Brain microvascular endothelial cell (primary cell): ENCODE data around the gene MARF1.
"Not testable (repeated sequence)": the region's sequence is repeated elsewhere in the genome, so short reads cannot be mapped to it uniquely, and the experiment has no call there.

Source experiments
- DNase-seq: peaks from one replicate; pipeline ENCODE4 v3.0.0-alpha.2; 2020
- H3K27ac ChIP-seq: fragments of 250-450 bp; sonication (Bioruptor Pico); 2 replicates; pipeline ENCODE4 v1.5.1; 2020; ENCODE audit warnings: mild to moderate bottlenecking, moderate library complexity
- H3K27me3 ChIP-seq: fragments of 250-450 bp; sonication (Bioruptor Pico); replicated peaks from 2 replicates; pipeline ENCODE4 v1.5.1; 2020; ENCODE audit warnings: mild to moderate bottlenecking
- H3K36me3 ChIP-seq: fragments of 250-450 bp; sonication (Bioruptor Pico); replicated peaks from 2 replicates; pipeline ENCODE4 v1.5.1; 2020; ENCODE audit warnings: mild to moderate bottlenecking
- H3K4me3 ChIP-seq: 2 replicates; pipeline ENCODE4 v1.5.1; 2011; ENCODE audit warnings: low read depth, mild to moderate bottlenecking, control low read depth, low read length, moderate library complexity
- in situ Hi-C: cut with HindIII; loops from 2 replicates; pipeline ENCODE4 v1.10.0; 2017; ENCODE audit warnings: low sequenced_read_pairs, low pct_ligation_motif_present
- TF ChIP-seq, protein P1 (sequence below): IDR thresholded peaks from 2 replicates; pipeline ENCODE4 v1.5.1; 2011; ENCODE audit warnings: low read depth, mild to moderate bottlenecking, moderate library complexity, low read length, control low read depth, inconsistent platforms; ENCODE audit errors: missing control alignments

MARF1 gene

GRCh38 chr16:15607700-15608396, 35.1 kb downstream of the MARF1 start:
- DNase-seq: peak; percentile 63
- Histone ChIP-seq H3K4me3 (no peak overlapping the region), H3K27ac (peak overlapping the region; percentile 25), H3K27me3 (no peaks in the 10 kb centered on the region), H3K36me3 (peaks cover 30% of the 10 kb centered on the region)
- in situ Hi-C loops: no loop called here
- TF ChIP-seq, protein P1, sequence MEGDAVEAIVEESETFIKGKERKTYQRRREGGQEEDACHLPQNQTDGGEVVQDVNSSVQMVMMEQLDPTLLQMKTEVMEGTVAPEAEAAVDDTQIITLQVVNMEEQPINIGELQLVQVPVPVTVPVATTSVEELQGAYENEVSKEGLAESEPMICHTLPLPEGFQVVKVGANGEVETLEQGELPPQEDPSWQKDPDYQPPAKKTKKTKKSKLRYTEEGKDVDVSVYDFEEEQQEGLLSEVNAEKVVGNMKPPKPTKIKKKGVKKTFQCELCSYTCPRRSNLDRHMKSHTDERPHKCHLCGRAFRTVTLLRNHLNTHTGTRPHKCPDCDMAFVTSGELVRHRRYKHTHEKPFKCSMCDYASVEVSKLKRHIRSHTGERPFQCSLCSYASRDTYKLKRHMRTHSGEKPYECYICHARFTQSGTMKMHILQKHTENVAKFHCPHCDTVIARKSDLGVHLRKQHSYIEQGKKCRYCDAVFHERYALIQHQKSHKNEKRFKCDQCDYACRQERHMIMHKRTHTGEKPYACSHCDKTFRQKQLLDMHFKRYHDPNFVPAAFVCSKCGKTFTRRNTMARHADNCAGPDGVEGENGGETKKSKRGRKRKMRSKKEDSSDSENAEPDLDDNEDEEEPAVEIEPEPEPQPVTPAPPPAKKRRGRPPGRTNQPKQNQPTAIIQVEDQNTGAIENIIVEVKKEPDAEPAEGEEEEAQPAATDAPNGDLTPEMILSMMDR: no peak

DNA sequence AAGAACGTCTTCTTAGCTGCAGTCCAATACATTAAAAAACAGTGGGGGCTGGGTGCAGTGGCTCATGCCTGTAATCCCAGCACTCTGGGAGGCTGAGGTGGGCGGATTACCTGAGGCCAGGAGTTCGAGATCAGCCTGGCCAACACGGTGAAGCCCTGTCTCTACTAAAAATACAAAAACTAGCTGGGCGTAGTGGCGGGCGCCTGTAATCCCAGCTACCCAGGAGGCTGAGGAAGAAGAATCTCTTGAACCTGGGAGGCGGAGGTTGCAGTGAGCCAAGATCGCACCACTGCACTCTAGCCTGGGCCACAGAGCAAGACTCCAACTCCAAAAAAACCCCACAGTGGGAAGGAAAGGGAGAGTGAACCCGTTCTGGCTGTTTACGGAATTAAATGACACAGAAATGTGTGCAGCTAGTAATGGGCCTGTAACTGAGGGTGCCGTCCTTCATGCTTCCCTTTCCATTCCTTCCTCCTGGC, 35.7 kb downstream of the MARF1 start:
- H3K27me3 ChIP-seq, DNase-seq, in situ Hi-C loops, H3K4me3 ChIP-seq: not testable (repeated sequence)
- Histone ChIP-seq H3K27ac (peak overlapping the region; percentile 25), H3K36me3 (peaks cover 28% of the 10 kb centered on the region)

DNA sequence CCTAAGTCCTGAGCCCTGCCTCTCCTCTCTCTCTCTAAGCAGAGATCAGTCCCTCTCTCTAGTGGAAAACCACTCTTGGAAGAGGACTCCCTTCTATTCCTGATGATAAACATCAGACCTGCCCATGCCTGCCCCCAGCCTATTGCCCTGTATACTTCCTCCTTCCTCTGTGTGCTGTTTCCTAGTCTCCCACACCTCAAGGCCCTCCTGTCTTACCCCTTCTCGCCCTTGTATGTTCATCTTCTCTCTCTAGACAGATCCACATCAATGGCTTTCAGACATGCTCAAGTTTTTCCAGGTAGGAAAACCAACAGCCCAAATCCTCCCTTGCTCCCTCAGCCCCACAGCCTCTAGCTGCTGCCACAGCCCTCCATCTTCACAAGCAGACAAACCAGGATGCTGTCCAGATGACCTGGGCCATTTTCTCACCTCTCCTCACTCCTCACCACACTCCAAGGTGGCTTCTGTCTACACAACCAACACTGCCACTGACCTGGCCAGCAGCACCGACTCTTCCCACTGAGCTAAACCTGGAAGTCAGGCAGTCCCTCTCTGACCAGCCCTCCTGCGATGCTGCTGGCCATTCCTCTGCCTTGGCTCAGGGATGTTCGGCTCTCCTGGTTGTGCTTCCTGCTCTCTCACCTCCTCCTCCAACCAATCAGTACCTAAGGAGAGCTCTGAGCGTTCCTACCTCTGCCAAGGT, 36.3 kb downstream of the MARF1 start:
- TF ChIP-seq, protein P1: no peak
- peaks cover 29% of the 10 kb centered on the region for H3K36me3 ChIP-seq
- DNase-seq: no peak
- no peak overlapping the region for H3K27ac ChIP-seq
- H3K27me3 ChIP-seq: no peaks in the 10 kb centered on the region
- H3K4me3 ChIP-seq: no peak overlapping the region
- in situ Hi-C loops: no loop called here

DNA sequence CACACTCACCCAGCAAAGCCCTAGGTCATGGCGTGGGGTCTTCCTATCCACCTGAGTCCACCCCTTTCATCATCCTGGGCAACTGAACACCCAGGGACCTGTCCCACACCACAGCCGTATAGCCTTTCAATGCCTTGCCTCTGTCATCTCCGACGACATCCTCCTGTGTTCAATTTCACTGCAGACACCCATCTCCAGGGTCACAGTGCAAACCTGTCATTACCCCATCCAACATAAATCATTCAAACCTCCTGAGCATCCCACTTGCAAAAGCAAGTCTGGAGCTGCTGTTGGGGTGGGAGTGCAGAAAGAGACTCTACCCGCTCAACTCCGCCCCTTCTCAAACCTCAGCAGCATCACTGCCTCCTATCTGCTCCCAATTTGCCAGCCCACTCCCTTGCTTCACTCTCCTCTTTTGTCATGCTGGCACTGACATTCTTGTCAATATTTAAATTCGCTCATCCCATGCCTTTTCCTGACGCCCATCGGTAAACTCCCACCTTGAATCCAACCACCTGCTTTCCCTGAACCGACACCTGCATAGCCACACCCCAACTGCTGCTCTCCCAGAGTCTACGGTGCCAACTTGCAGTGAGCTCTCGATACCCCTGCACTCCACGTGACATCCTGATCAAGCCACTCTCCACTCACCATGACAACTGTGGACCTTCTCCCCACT, 37.0 kb downstream of the MARF1 start:
- H3K27ac ChIP-seq: no peak overlapping the region
- no peak overlapping the region for H3K4me3 ChIP-seq
- no peaks in the 10 kb centered on the region for H3K27me3 ChIP-seq
- TF ChIP-seq, protein P1: no peak
- peaks cover 34% of the 10 kb centered on the region for H3K36me3 ChIP-seq
- no peak for DNase-seq
- in situ Hi-C loops: no loop called here

DNA sequence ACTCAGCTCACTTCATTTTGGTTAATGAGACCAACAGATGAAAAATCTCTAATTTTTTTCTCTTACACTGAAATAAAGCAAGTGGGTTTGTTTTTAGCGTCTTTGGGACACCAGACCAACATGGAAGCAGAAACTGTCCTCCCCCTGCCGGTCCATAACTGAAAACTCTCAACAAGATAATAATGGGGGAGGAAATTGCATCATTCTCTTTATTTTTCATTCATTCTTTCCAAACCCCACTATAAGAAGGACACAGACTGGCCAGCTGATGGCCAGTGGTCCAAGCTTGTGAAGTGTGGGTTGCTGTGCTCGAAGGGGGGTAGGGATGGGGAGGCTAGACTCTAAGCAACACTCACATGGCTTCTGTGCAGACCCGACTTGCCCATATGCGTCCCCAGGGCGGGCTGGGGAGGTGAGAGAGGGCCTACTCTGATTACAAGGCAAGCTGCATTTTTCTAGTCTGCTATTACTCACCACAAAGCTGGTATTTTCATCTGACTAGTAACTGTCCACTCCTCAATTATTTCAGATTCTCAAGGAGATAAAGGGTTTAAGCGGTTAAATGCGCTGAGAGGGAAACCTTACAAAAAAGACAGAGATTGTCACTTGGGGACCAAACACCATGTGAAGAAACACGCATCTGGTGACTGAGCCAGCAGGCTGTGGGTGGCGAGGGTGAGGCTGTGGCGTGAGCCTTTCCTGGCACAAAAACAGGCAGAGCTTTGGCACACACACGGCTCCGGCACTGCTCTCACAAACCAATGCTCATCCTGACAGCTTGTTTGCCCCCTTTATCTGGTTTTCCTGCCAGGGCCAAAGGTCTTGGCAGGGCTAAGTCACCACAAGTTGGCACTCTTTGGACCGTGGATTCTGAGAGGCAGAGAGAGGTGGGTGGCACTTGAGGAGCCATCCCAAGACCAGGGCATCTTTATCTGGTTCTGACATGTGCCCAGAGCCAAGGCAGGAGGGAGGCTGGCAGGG, 38.2 kb downstream of the MARF1 start:
- no peaks in the 10 kb centered on the region for H3K27me3 ChIP-seq
- H3K27ac ChIP-seq: no peak overlapping the region
- H3K4me3 ChIP-seq: no peak overlapping the region
- DNase-seq: no peak
- in situ Hi-C loops: no loop called here
- peaks cover 43% of the 10 kb centered on the region for H3K36me3 ChIP-seq
- TF ChIP-seq, protein P1: no peak
